ENCODE results near the gene IFNL1.
"Not testable (repeated sequence)": the region's sequence is repeated elsewhere in the genome, so short reads cannot be mapped to it uniquely, and the experiment has no call there.

The IFNL1 gene

GRCh38 chr19:39296055-39296645 is at the start of gene IFNL1:
IFNL1 (plus strand) TSS chr19:39296407; CDS start chr19:39296422, 15 bp downstream.
- no peak for DNase-seq

- DNase-seq: peak; percentile 43 to 52
Observed at GRCh38 chr19:39246951-39247669, 49.1 kb upstream of the IFNL1 start.

- DNase-seq: peak; percentile 29 to 44
Observed at GRCh38 chr19:39247701-39248664, 48.2 kb upstream of the IFNL1 start.

GRCh38 chr19:39248806-39249205 is 47.4 kb upstream of the IFNL1 start, which contains the start of gene IFNL4:
IFNL4 (minus strand) TSS chr19:39248856.
- no peak for DNase-seq

GRCh38 chr19:39251081-39251480 is 45.1 kb upstream of the IFNL1 start:
- DNase-seq: no peak

- no peak for DNase-seq
Observed at GRCh38 chr19:39251846-39252245, 44.4 kb upstream of the IFNL1 start.

GRCh38 chr19:39252458-39252857 is 43.7 kb upstream of the IFNL1 start:
- no peak for DNase-seq

- no peak for DNase-seq
Observed at GRCh38 chr19:39253374-39254149, 42.6 kb upstream of the IFNL1 start.

GRCh38 chr19:39254531-39255345 is 41.5 kb upstream of the IFNL1 start:
- DNase-seq: no peak

- DNase-seq: no peak
Observed at GRCh38 chr19:39257227-39257626, 39.0 kb upstream of the IFNL1 start.

GRCh38 chr19:39261704-39262103 is 34.5 kb upstream of the IFNL1 start:
- DNase-seq: no peak

GRCh38 chr19:39262496-39262895 is 33.7 kb upstream of the IFNL1 start:
- DNase-seq: no peak

GRCh38 chr19:39263912-39264305 is 32.3 kb upstream of the IFNL1 start:
- no peak for DNase-seq

GRCh38 chr19:39264306-39265290 is 31.6 kb upstream of the IFNL1 start:
- DNase-seq: peak in 1 of 2 experiments; percentile 28

GRCh38 chr19:39265321-39265916 is 30.8 kb upstream of the IFNL1 start:
- peak; percentile 24 to 31 for DNase-seq

- not testable (repeated sequence) for DNase-seq
Observed at GRCh38 chr19:39268085-39268484, 28.1 kb upstream of the IFNL1 start, which contains the start of gene IFNL2. IFNL2 (plus strand) TSS chr19:39268396; CDS start chr19:39268569, 173 bp downstream.

- DNase-seq: not testable (repeated sequence)
Observed at GRCh38 chr19:39268531-39269223, 27.5 kb upstream of the IFNL1 start.

- DNase-seq: not testable (repeated sequence)
Observed at GRCh38 chr19:39269369-39269768, 26.8 kb upstream of the IFNL1 start.
